GM23248 (cell line): Measurements from ENCODE around the gene SNAP29. TPM values are rescaled to one million over a fixed set of nuclear protein-coding genes. Genes with fewer than 3 reads are reported as not detected.

Source experiments
- DNase-seq: peaks from one replicate; pipeline ENCODE4 v3.0.0-alpha.2; 2015
- H2AFZ ChIP-seq: fragments of 200-600 bp; sonication (generic); 2 replicates; pipeline ENCODE4 v1.6.1; 2016; ENCODE audit warnings: antibody characterized with exemption
- H3F3A ChIP-seq: fragments of 200-600 bp; sonication (generic); 2 replicates; pipeline ENCODE4 v1.6.1; 2016; ENCODE audit warnings: mild to moderate bottlenecking, antibody characterized with exemption, mixed run types; ENCODE audit not compliant: insufficient read depth
- H3K27ac ChIP-seq: fragments of 200-600 bp; sonication (generic); 2 replicates; pipeline ENCODE4 v1.5.1; 2016; ENCODE audit warnings: mild to moderate bottlenecking
- H3K27me3 ChIP-seq: fragments of 200-600 bp; sonication (generic); replicated peaks from 2 replicates; pipeline ENCODE4 v1.6.1; 2016; ENCODE audit warnings: mild to moderate bottlenecking; ENCODE audit not compliant: insufficient read depth
- H3K36me3 ChIP-seq: fragments of 200-600 bp; sonication (generic); 2 replicates; pipeline ENCODE4 v1.6.1; 2016; ENCODE audit warnings: low read depth, mild to moderate bottlenecking
- H3K4me1 ChIP-seq: fragments of 200-600 bp; sonication (generic); 2 replicates; pipeline ENCODE4 v1.6.1; 2016; ENCODE audit warnings: mild to moderate bottlenecking; ENCODE audit not compliant: insufficient read depth
- H3K4me2 ChIP-seq: fragments of 200-600 bp; sonication (generic); one replicate; pipeline ENCODE4 v1.6.1; 2016; ENCODE audit warnings: mild to moderate bottlenecking; ENCODE audit not compliant: unreplicated experiment
- H3K4me3 ChIP-seq: fragments of 200-600 bp; sonication (generic); 2 replicates; pipeline ENCODE4 v1.5.1; 2016; ENCODE audit warnings: mild to moderate bottlenecking
- H3K79me2 ChIP-seq: fragments of 200-600 bp; sonication (generic); 2 replicates; pipeline ENCODE4 v1.6.1; 2016; ENCODE audit warnings: mild to moderate bottlenecking; ENCODE audit not compliant: insufficient read depth
- H3K9ac ChIP-seq: fragments of 200-600 bp; sonication (generic); 2 replicates; pipeline ENCODE4 v1.6.1; 2016; ENCODE audit warnings: mild to moderate bottlenecking
- H3K9me2 ChIP-seq: fragments of 200-600 bp; sonication (generic); 2 replicates; pipeline ENCODE4 v1.6.1; 2016; ENCODE audit warnings: mixed run types, mild to moderate bottlenecking, moderate library complexity; ENCODE audit not compliant: insufficient read depth
- H3K9me3 ChIP-seq: fragments of 200-600 bp; sonication (generic); one replicate; pipeline ENCODE4 v1.6.1; 2017; ENCODE audit warnings: low read depth
- H4K20me1 ChIP-seq: fragments of 200-600 bp; sonication (generic); 2 replicates; pipeline ENCODE4 v1.6.0; 2016; ENCODE audit not compliant: insufficient read depth
- EZH2 ChIP-seq: fragments of 200-600 bp; sonication (generic); IDR thresholded peaks from 2 replicates; pipeline ENCODE4 v1.6.1; 2018; ENCODE audit warnings: antibody characterized with exemption, mild to moderate bottlenecking; ENCODE audit not compliant: insufficient read depth, poor library complexity, severe bottlenecking
- EZH2phosphoT487 ChIP-seq: fragments of 200-600 bp; sonication (generic); IDR thresholded peaks from 2 replicates; pipeline ENCODE4 v1.6.1; 2018; ENCODE audit warnings: antibody characterized with exemption, moderate library complexity, mild to moderate bottlenecking, low read depth; ENCODE audit not compliant: insufficient read depth
- WGBS, 2 experiments: methylation state at CpG; one replicate each; pipeline ENCODE4 v1.1.6; 2015 to 2017; ENCODE audit warnings: low lambda C conversion rate in 2 of 2, low coverage in 1 of 2; ENCODE audit errors: missing lambda C conversion rate in 2 of 2; 5-methylcytosine and 5-hydroxymethylcytosine counted together
- in situ Hi-C: fragments of 300-500 bp; cut with MboI; formaldehyde crosslinking; loops from 2 replicates; pipeline ENCODE4 v1.15.0; 2020
- polyA plus RNA-seq: library from polyadenylated mRNA; unstranded; fragments of >200 nt; fragmentation: Nextera tagmentation; extraction: Ambion mirVana; gene quantifications from 2 replicates; pipeline ENCODE4 v1.2.1, GENCODE V29; 2016
- total RNA-seq: library from RNA; depleted of rRNA; stranded (reverse); fragments of >200 nt; shearing (Covaris generic); gene quantifications from 2 replicates; pipeline ENCODE4 v1.2.3, GENCODE V29; 2014; rRNA removed

Gene SNAP29
- 10.4 and 13.8 TPM in 2 replicates for total RNA-seq
- 35.8 and 40.9 TPM in 2 replicates for polyA plus RNA-seq

- peaks cover 90% of the 10 kb centered on the region for H3K79me2 ChIP-seq
Observed at GRCh38 chr22:20858615-20859416, at the start of gene SNAP29, which contains the start of gene PI4KA. SNAP29 (plus strand) TSS chr22:20859007; CDS start chr22:20859111, 104 bp downstream. PI4KA (minus strand) TSS chr22:20858811; CDS start chr22:20858725, 86 bp downstream.

GRCh38 chr22:20809538-20810185 is 49.1 kb upstream of the SNAP29 start:
- H3K9me3 ChIP-seq: no peaks in the 10 kb centered on the region
- H3K4me1 ChIP-seq: peaks cover 23% of the 10 kb centered on the region
- no peak overlapping the region for H2AFZ ChIP-seq
- WGBS, 2 experiments: 85 to 89% methylated on average over 6 of the region's 6 CpGs
- H3K27me3 ChIP-seq: no peaks in the 10 kb centered on the region
- DNase-seq: no peak
- H3K4me2 ChIP-seq: no peak overlapping the region
- H3K36me3 ChIP-seq: peaks cover 16% of the 10 kb centered on the region
- H3K9me2 ChIP-seq: no peaks in the 10 kb centered on the region
- no peak overlapping the region for H3K4me3 ChIP-seq
- no peaks in the 10 kb centered on the region for H3K79me2 ChIP-seq
- no peaks in the 10 kb centered on the region for H4K20me1 ChIP-seq
- H3K27ac ChIP-seq: no peak overlapping the region
- peaks cover 32% of the 10 kb centered on the region for H3F3A ChIP-seq
- no peak for TF ChIP-seq EZH2
- no peak for TF ChIP-seq EZH2phosphoT487
- no peak overlapping the region for H3K9ac ChIP-seq
- in situ Hi-C loops: no loop called here

More at GRCh38 chr22:20858615-20859416, at the start of gene SNAP29, which contains the start of gene PI4KA:
- no peak for TF ChIP-seq EZH2
- no peak for TF ChIP-seq EZH2phosphoT487
- peak within 1 kb of the TSS; percentile 94 for H2AFZ ChIP-seq
- WGBS, 2 experiments: 1% methylated on average over 50 to 91 of the region's 100 CpGs
- peaks cover 26% of the 10 kb centered on the region for H3K4me1 ChIP-seq
- peak within 1 kb of the TSS; percentile 82 for H3K4me3 ChIP-seq
- in situ Hi-C loops: no loop called here
- DNase-seq: peak; percentile 98
- no peaks in the 10 kb centered on the region for H3K9me3 ChIP-seq
- H3K4me2 ChIP-seq: peak within 1 kb of the TSS; percentile 89
- peaks cover 24% of the 10 kb centered on the region for H3F3A ChIP-seq
- H3K9ac ChIP-seq: peak within 1 kb of the TSS; percentile 87
- no peaks in the 10 kb centered on the region for H4K20me1 ChIP-seq
- H3K27ac ChIP-seq: peak within 1 kb of the TSS; percentile 58
- no peaks in the 10 kb centered on the region for H3K27me3 ChIP-seq
- H3K36me3 ChIP-seq: no peaks in the 10 kb centered on the region
- H3K9me2 ChIP-seq: no peaks in the 10 kb centered on the region

GRCh38 chr22:20810645-20811044 is 48.2 kb upstream of the SNAP29 start:
- H3K9me2 ChIP-seq: no peaks in the 10 kb centered on the region
- no peaks in the 10 kb centered on the region for H3K9me3 ChIP-seq
- peaks cover 32% of the 10 kb centered on the region for H3F3A ChIP-seq
- TF ChIP-seq EZH2phosphoT487 (no peak), EZH2 (no peak)
- no peaks in the 10 kb centered on the region for H3K27me3 ChIP-seq
- no peak overlapping the region for H3K4me2 ChIP-seq
- H4K20me1 ChIP-seq: no peaks in the 10 kb centered on the region
- H3K9ac ChIP-seq: no peak overlapping the region
- H2AFZ ChIP-seq: no peak overlapping the region
- H3K4me3 ChIP-seq: no peak overlapping the region
- H3K27ac ChIP-seq: no peak overlapping the region
- 90 to 92% methylated on average over 9 of the region's 9 CpGs for WGBS, 2 experiments
- H3K36me3 ChIP-seq: peaks cover 16% of the 10 kb centered on the region
- DNase-seq: no peak
- H3K4me1 ChIP-seq: peaks cover 23% of the 10 kb centered on the region
- no peaks in the 10 kb centered on the region for H3K79me2 ChIP-seq
- in situ Hi-C loops: no loop called here

GRCh38 chr22:20811171-20811570 is 47.6 kb upstream of the SNAP29 start:
- no peak for DNase-seq
- Histone ChIP-seq H3K9me2 (no peaks in the 10 kb centered on the region), H3K4me3 (no peak overlapping the region), H4K20me1 (no peaks in the 10 kb centered on the region), H2AFZ (no peak overlapping the region), H3K9ac (no peak overlapping the region), H3K36me3 (peaks cover 16% of the 10 kb centered on the region), H3K4me1 (peaks cover 18% of the 10 kb centered on the region), H3K9me3 (no peaks in the 10 kb centered on the region), H3K79me2 (no peaks in the 10 kb centered on the region), H3K27me3 (no peaks in the 10 kb centered on the region), H3K27ac (no peak overlapping the region), H3K4me2 (no peak overlapping the region), H3F3A (peaks cover 28% of the 10 kb centered on the region)
- TF ChIP-seq EZH2: no peak
- no peak for TF ChIP-seq EZH2phosphoT487
- in situ Hi-C loops: no loop called here
- 100% methylated on average over 1 of the region's 1 CpG for WGBS, 2 experiments
